NCI-H526 (cell line): ENCODE measurements around the gene SLC8A2.
"Not testable (repeated sequence)": the region's sequence is repeated elsewhere in the genome, so short reads cannot be mapped to it uniquely, and the experiment has no call there.

Source experiments
- DNase-seq, 2 experiments: peaks; one replicate each; lab custom pipeline; 2025; lab: John Stamatoyannopoulos, UW

The SLC8A2 gene

GRCh38 chr19:47411696-47412095 lies 60.0 kb downstream of the SLC8A2 start:
- DNase-seq: not testable (repeated sequence)

GRCh38 chr19:47411101-47411500 lies 60.6 kb downstream of the SLC8A2 start:
- DNase-seq: no peak

GRCh38 chr19:47408156-47408938 lies 63.3 kb downstream of the SLC8A2 start:
- no peak for DNase-seq

GRCh38 chr19:47407417-47407774 lies 64.3 kb downstream of the SLC8A2 start:
- DNase-seq: no peak

GRCh38 chr19:47406711-47407416 lies 64.8 kb downstream of the SLC8A2 start:
- DNase-seq: no peak

GRCh38 chr19:47405854-47406417 lies 65.8 kb downstream of the SLC8A2 start:
- DNase-seq: no peak

GRCh38 chr19:47405197-47405550 lies 66.5 kb downstream of the SLC8A2 start:
- no peak for DNase-seq

- DNase-seq: peak in 1 of 2 experiments; percentile 30
Observed at GRCh38 chr19:47404334-47405196, 67.1 kb downstream of the SLC8A2 start.

- no peak for DNase-seq
Observed at GRCh38 chr19:47402504-47402903, 69.2 kb downstream of the SLC8A2 start.

- DNase-seq: no peak
Observed at GRCh38 chr19:47398707-47399597, 72.7 kb downstream of the SLC8A2 start.

GRCh38 chr19:47391510-47392223 lies 80.0 kb downstream of the SLC8A2 start:
- DNase-seq: peak; percentile 28 to 76

GRCh38 chr19:47390533-47391488 lies 80.9 kb downstream of the SLC8A2 start:
- DNase-seq: no peak

- no peak for DNase-seq
Observed at GRCh38 chr19:47389150-47389556, 82.5 kb downstream of the SLC8A2 start.

- not testable (repeated sequence) for DNase-seq
Observed at GRCh38 chr19:47388721-47389120, 83.0 kb downstream of the SLC8A2 start.

- DNase-seq: not testable (repeated sequence)
Observed at GRCh38 chr19:47387623-47388022, 84.1 kb downstream of the SLC8A2 start.

- not testable (repeated sequence) for DNase-seq
Observed at GRCh38 chr19:47386582-47386981, 85.1 kb downstream of the SLC8A2 start.

- not testable (repeated sequence) for DNase-seq
Observed at GRCh38 chr19:47384533-47384932, 87.2 kb downstream of the SLC8A2 start.

GRCh38 chr19:47383890-47384289 lies 87.8 kb downstream of the SLC8A2 start:
- DNase-seq: not testable (repeated sequence)

- DNase-seq: no peak
Observed at GRCh38 chr19:47381653-47382279, 89.9 kb downstream of the SLC8A2 start.
